GM18870 (cell line): ENCODE results near the gene ZNF365.
"Not testable (repeated sequence)": the region's sequence is repeated elsewhere in the genome, so short reads cannot be mapped to it uniquely, and the experiment has no call there.

ENCODE experiments used
- ATAC-seq: cut with Tn5 transposase; IDR thresholded peaks from one replicate; pipeline ENCODE4 v1.9.1; 2021; ENCODE audit warnings: moderate library complexity; ENCODE audit not compliant: unreplicated experiment

Gene ZNF365

GRCh38 chr10:62410934-62411333 lies 36.8 kb downstream of the ZNF365 start:
- ATAC-seq, result not testable (repeated sequence)

GRCh38 chr10:62413048-62413447 lies 38.9 kb downstream of the ZNF365 start:
- no peak for ATAC-seq

- no peak for ATAC-seq
Measured at GRCh38 chr10:62413652-62414051, 39.5 kb downstream of the ZNF365 start.

- ATAC-seq, result no peak
Measured at GRCh38 chr10:62414359-62414758, 40.2 kb downstream of the ZNF365 start.

- ATAC-seq, result no peak
Measured at GRCh38 chr10:62422068-62422590, 48.0 kb downstream of the ZNF365 start.

- no peak for ATAC-seq
Measured at GRCh38 chr10:62424026-62424425, 49.9 kb downstream of the ZNF365 start.

GRCh38 chr10:62426086-62426485 lies 51.9 kb downstream of the ZNF365 start:
- ATAC-seq, result no peak

GRCh38 chr10:62426600-62426999 lies 52.4 kb downstream of the ZNF365 start:
- no peak for ATAC-seq

GRCh38 chr10:62430881-62431280 lies 56.7 kb downstream of the ZNF365 start:
- no peak for ATAC-seq

- peak; percentile 93 for ATAC-seq
Measured at GRCh38 chr10:62433181-62433692, 59.1 kb downstream of the ZNF365 start.

- ATAC-seq, result no peak
Measured at GRCh38 chr10:62433901-62434300, 59.7 kb downstream of the ZNF365 start.

- ATAC-seq, result no peak
Measured at GRCh38 chr10:62437696-62438095, 63.5 kb downstream of the ZNF365 start.

- no peak for ATAC-seq
Measured at GRCh38 chr10:62442006-62442405, 67.8 kb downstream of the ZNF365 start.

- no peak for ATAC-seq
Measured at GRCh38 chr10:62442894-62443669, 68.9 kb downstream of the ZNF365 start.

- ATAC-seq, result no peak
Measured at GRCh38 chr10:62443866-62444265, 69.7 kb downstream of the ZNF365 start.

- ATAC-seq, result no peak
Measured at GRCh38 chr10:62446627-62447026, 72.5 kb downstream of the ZNF365 start.

- no peak for ATAC-seq
Measured at GRCh38 chr10:62450912-62451610, 76.9 kb downstream of the ZNF365 start.

- ATAC-seq, result no peak
Measured at GRCh38 chr10:62451611-62451975, 77.4 kb downstream of the ZNF365 start.
